H1 (cell line): Measurements from ENCODE around the gene POLDIP3. TPM values are rescaled to one million over a fixed set of nuclear protein-coding genes. Genes with fewer than 3 reads are reported as not detected.

Source experiments
- CTCF ChIA-PET: fragments of 300-600 bp; sonication (Branson Sonifier 250); formaldehyde crosslinking; loops from one replicate; lab custom pipeline; 2021; ENCODE audit not compliant: partially characterized antibody; lab: Charles Lee
- POLR2A ChIA-PET: fragments of 300-600 bp; sonication (Branson Sonifier 250); formaldehyde crosslinking; loops from one replicate; lab custom pipeline; 2021; ENCODE audit warnings: inconsistent platforms; ENCODE audit not compliant: partially characterized antibody; lab: Charles Lee
- DNase-seq, 2 experiments: peaks; one replicate each; pipeline versions ENCODE4 v3.0.0 to v3.0.0-alpha.2; 2010 to 2022; ENCODE audit warnings: low spot score in 2 of 2, low read depth in 1 of 2, mixed read lengths in 1 of 2
- FAIRE-seq: peaks from 2 replicates; lab custom pipeline; 2011; peaks lifted over from hg19 to GRCh38; lab: Jason Lieb, UNC
- H2AFZ ChIP-seq: 2 replicates; pipeline ENCODE4 v1.8.1; 2012; ENCODE audit warnings: low read length, inconsistent platforms
- H2AK5ac ChIP-seq: 2 replicates; pipeline ENCODE4 v1.6.1; 2013; ENCODE audit warnings: low read depth, low read length
- H2BK120ac ChIP-seq: replicated peaks from 2 replicates; pipeline ENCODE3; 2013; ENCODE audit warnings: low read depth, low read length, inconsistent platforms
- H2BK12ac ChIP-seq: 2 replicates; pipeline ENCODE4 v1.6.1; 2013; ENCODE audit warnings: low read depth, low read length
- H2BK15ac ChIP-seq: 2 replicates; pipeline ENCODE4 v1.6.1; 2013; ENCODE audit warnings: low read length
- H2BK20ac ChIP-seq: 2 replicates; pipeline ENCODE4 v1.6.1; 2013; ENCODE audit warnings: low read length
- H2BK5ac ChIP-seq: 2 replicates; pipeline ENCODE4 v1.6.1; 2013; ENCODE audit warnings: low read depth, low read length
- H3K14ac ChIP-seq: 2 replicates; pipeline ENCODE4 v1.6.1; 2013; ENCODE audit warnings: inconsistent platforms; ENCODE audit not compliant: insufficient read length
- H3K18ac ChIP-seq: 2 replicates; pipeline ENCODE4 v1.6.1; 2013; ENCODE audit warnings: low read length; ENCODE audit errors: extremely low read depth
- H3K23ac ChIP-seq: 2 replicates; pipeline ENCODE4 v1.6.1; 2013; ENCODE audit warnings: inconsistent platforms; ENCODE audit not compliant: insufficient read length
- H3K23me2 ChIP-seq: 2 replicates; pipeline ENCODE4 v1.6.1; 2013; ENCODE audit warnings: low read depth, low read length
- H3K27ac ChIP-seq: 2 replicates; pipeline ENCODE4 v1.6.1; 2011; ENCODE audit warnings: low read depth, low read length, inconsistent platforms
- H3K27me3 ChIP-seq, 4 experiments: replicated peaks in 1 of 4; 1 replicate in 1 of 4; 2 replicates in 3 of 4; pipeline versions ENCODE4 v1.6.1 to v1.8.1; 2011 to 2013; ENCODE audit warnings: low read length in 3 of 4, mild to moderate bottlenecking in 3 of 4, inconsistent platforms in 2 of 4, mixed read lengths in 2 of 4, moderate library complexity in 1 of 4; ENCODE audit not compliant: control insufficient read depth in 3 of 4, insufficient read depth in 3 of 4; ENCODE audit errors: extremely low read depth in 1 of 4
- H3K36me3 ChIP-seq, 4 experiments: 2 replicates each; pipeline versions ENCODE4 v1.6.1 to v1.8.1; 2011 to 2013; ENCODE audit warnings: mild to moderate bottlenecking in 4 of 4, low read length in 3 of 4, moderate library complexity in 2 of 4, control low read depth in 1 of 4, inconsistent platforms in 1 of 4; ENCODE audit not compliant: insufficient read depth in 4 of 4, control insufficient read depth in 2 of 4
- H3K4ac ChIP-seq: replicated peaks from 2 replicates; pipeline ENCODE3; 2013; ENCODE audit warnings: low read length, low read depth, mixed read lengths, inconsistent platforms; ENCODE audit not compliant: insufficient read length
- H3K4me1 ChIP-seq, 4 experiments: replicated peaks in 1 of 4; 1 replicate in 1 of 4; 2 replicates in 3 of 4; pipeline versions ENCODE4 v1.6.1 to v1.8.1; 2011 to 2013; ENCODE audit warnings: low read length in 3 of 4, inconsistent platforms in 2 of 4, mixed read lengths in 1 of 4; ENCODE audit not compliant: insufficient read depth in 4 of 4, control insufficient read depth in 3 of 4
- H3K4me2 ChIP-seq, 2 experiments: 2 replicates each; pipeline versions ENCODE4 v1.6.1 to v1.8.1; 2011 to 2013; ENCODE audit warnings: low read depth in 2 of 2, low read length in 2 of 2, control low read depth in 1 of 2, inconsistent platforms in 1 of 2, mild to moderate bottlenecking in 1 of 2; ENCODE audit not compliant: insufficient read depth in 1 of 2
- H3K4me3 ChIP-seq, 4 experiments: fragments of 200-600, 300-600 bp in 1 of 4; sonication (generic), shearing (Covaris generic), sonication (Bioruptor Twin) in 1 of 4; 2 replicates each; pipeline versions ENCODE4 v1.5.1 to v1.8.1; 2011 to 2016; ENCODE audit warnings: low read length in 4 of 4, low read depth in 3 of 4, control low read depth in 2 of 4, inconsistent platforms in 2 of 4, mild to moderate bottlenecking in 2 of 4, mixed read lengths in 1 of 4, moderate library complexity in 1 of 4; ENCODE audit not compliant: insufficient read depth in 2 of 4; ENCODE audit errors: extremely low read depth in 1 of 4
- H3K56ac ChIP-seq: replicated peaks from 2 replicates; pipeline ENCODE3; 2013; ENCODE audit warnings: low read depth, mild to moderate bottlenecking, mixed read lengths, low read length, inconsistent platforms; ENCODE audit not compliant: insufficient read length
- H3K79me1 ChIP-seq: 2 replicates; pipeline ENCODE4 v1.6.1; 2013; ENCODE audit warnings: low read depth, low read length, control low read depth
- H3K79me2 ChIP-seq, 2 experiments: 2 replicates each; pipeline versions ENCODE4 v1.6.1 to v1.8.1; 2012 to 2013; ENCODE audit warnings: low read length in 2 of 2, mild to moderate bottlenecking in 2 of 2, inconsistent platforms in 1 of 2; ENCODE audit not compliant: insufficient read depth in 2 of 2, control insufficient read depth in 1 of 2
- H3K9ac ChIP-seq, 4 experiments: replicated peaks in 1 of 4; 1 replicate in 1 of 4; 2 replicates in 3 of 4; pipeline versions ENCODE4 v1.6.1 to v1.8.1; 2011 to 2013; ENCODE audit warnings: low read depth in 3 of 4, low read length in 3 of 4, control low read depth in 2 of 4, mild to moderate bottlenecking in 2 of 4, moderate library complexity in 2 of 4, inconsistent platforms in 1 of 4; ENCODE audit errors: extremely low read depth in 1 of 4
- H3K9me3 ChIP-seq, 2 experiments: 2 replicates each; pipeline versions ENCODE4 v1.6.1 to v1.8.1; 2012 to 2013; ENCODE audit warnings: mild to moderate bottlenecking in 2 of 2, moderate library complexity in 2 of 2, control low read depth in 1 of 2, inconsistent platforms in 1 of 2, low read depth in 1 of 2, low read length in 1 of 2, mixed read lengths in 1 of 2; ENCODE audit not compliant: insufficient read depth in 2 of 2
- H4K20me1 ChIP-seq, 2 experiments: replicated peaks in 1 of 2; 2 replicates each; pipeline versions ENCODE3 to v1.8.1; 2011 to 2013; ENCODE audit warnings: inconsistent platforms in 2 of 2, low read length in 2 of 2, mild to moderate bottlenecking in 1 of 2; ENCODE audit not compliant: insufficient read depth in 2 of 2, control insufficient read depth in 1 of 2
- H4K5ac ChIP-seq: 2 replicates; pipeline ENCODE4 v1.6.1; 2013; ENCODE audit warnings: low read length, low read depth, mixed read lengths, inconsistent platforms; ENCODE audit not compliant: insufficient read length
- H4K8ac ChIP-seq: 2 replicates; pipeline ENCODE4 v1.8.0; 2013; ENCODE audit warnings: mild to moderate bottlenecking, moderate library complexity, low read length, inconsistent platforms; ENCODE audit not compliant: insufficient read depth; ENCODE audit errors: extremely low read depth
- H4K91ac ChIP-seq: replicated peaks from 2 replicates; pipeline ENCODE3; 2013; ENCODE audit warnings: low read length, mixed read lengths, inconsistent platforms; ENCODE audit not compliant: insufficient read length
- GABPA ChIP-seq: IDR thresholded peaks from 2 replicates; pipeline ENCODE4 v1.6.1; 2011; ENCODE audit warnings: mild to moderate bottlenecking, low read length, moderate library complexity, borderline replicate concordance; ENCODE audit not compliant: insufficient read depth
- HDAC6 ChIP-seq: IDR thresholded peaks from one replicate; pipeline ENCODE4 v1.7.1; 2012; ENCODE audit warnings: low read depth, mild to moderate bottlenecking, inconsistent platforms, low read length, moderate library complexity
- NRF1 ChIP-seq: IDR thresholded peaks from 2 replicates; pipeline ENCODE4 v1.6.1; 2011; ENCODE audit warnings: mild to moderate bottlenecking, low read depth, low read length, improper control_type of control experiment
- SAP30 ChIP-seq: fragments of 300-600 bp; sonication (generic); IDR thresholded peaks from 2 replicates; pipeline ENCODE4 v1.7.1; 2012; ENCODE audit warnings: low read length, moderate library complexity, mild to moderate bottlenecking, inconsistent platforms; ENCODE audit not compliant: insufficient read depth, insufficient replicate concordance
- SIX5 ChIP-seq: IDR thresholded peaks from 2 replicates; pipeline ENCODE4 v1.6.1; 2011; ENCODE audit warnings: mild to moderate bottlenecking, low read depth, low read length
- WGBS, 2 experiments: shearing (Covaris generic) in 1 of 2; methylation state at CpG; one replicate each; pipeline versions ENCODE4 v1.1.6 to v1.1.7; 2013 to 2015; ENCODE audit warnings: low lambda C conversion rate in 2 of 2, mixed read lengths in 2 of 2, inconsistent platforms in 1 of 2, low coverage in 1 of 2, missing lambda C conversion rate in 1 of 2; ENCODE audit not compliant: insufficient replicate concordance in 2 of 2, insufficient coverage in 1 of 2, insufficient read length in 1 of 2; ENCODE audit errors: extremely low coverage in 1 of 2, missing lambda C conversion rate in 1 of 2; 5-methylcytosine and 5-hydroxymethylcytosine counted together
- polyA plus RNA-seq, 7 experiments: library from polyadenylated mRNA; depleted of rRNA in 3 of 7; stranded (reverse) in 5 of 7; unstranded in 2 of 7; fragments of >200 nt in 5 of 7; fragments of 200-250 nt in 2 of 7; gene quantifications; 1 replicate in 5 of 7; 2 replicates in 1 of 7; 4 replicates in 1 of 7; pipeline versions ENCODE4 v1.2.1 to v1.2.3, GENCODE V29; 2011 to 2013; ENCODE audit warnings: missing spikeins in 2 of 7, mixed read lengths in 2 of 7
- total RNA-seq: library from RNA; stranded (reverse); fragmentation: NEBNext Ultra II Directional; extraction: Animal tissue kit (Norgen Biotek cat#: 25700); gene quantifications from 2 replicates; pipeline ENCODE4 v1.2.1, GENCODE V29; 2021
- TF ChIP-seq, protein P1 (sequence below), 3 experiments: IDR thresholded peaks; 1 replicate in 2 of 3; 2 replicates in 1 of 3; pipeline versions ENCODE4 v1.5.1 to v1.6.1; 2011; ENCODE audit warnings: low read length in 3 of 3, mild to moderate bottlenecking in 3 of 3, inconsistent platforms in 2 of 3, low read depth in 1 of 3, moderate library complexity in 1 of 3; ENCODE audit not compliant: insufficient read depth in 1 of 3; ENCODE audit errors: control extremely low read depth in 1 of 3
- TF ChIP-seq, protein P2 (sequence below): IDR thresholded peaks from 2 replicates; pipeline ENCODE4 v1.6.1; 2012; ENCODE audit warnings: inconsistent platforms

The POLDIP3 gene
- total and polyA plus RNA-seq, 2 of the 8 experiments (the other 6 are each of a cell fraction or from before 2014, with no cell fraction given): 43.5 to 84.6 TPM

DNA sequence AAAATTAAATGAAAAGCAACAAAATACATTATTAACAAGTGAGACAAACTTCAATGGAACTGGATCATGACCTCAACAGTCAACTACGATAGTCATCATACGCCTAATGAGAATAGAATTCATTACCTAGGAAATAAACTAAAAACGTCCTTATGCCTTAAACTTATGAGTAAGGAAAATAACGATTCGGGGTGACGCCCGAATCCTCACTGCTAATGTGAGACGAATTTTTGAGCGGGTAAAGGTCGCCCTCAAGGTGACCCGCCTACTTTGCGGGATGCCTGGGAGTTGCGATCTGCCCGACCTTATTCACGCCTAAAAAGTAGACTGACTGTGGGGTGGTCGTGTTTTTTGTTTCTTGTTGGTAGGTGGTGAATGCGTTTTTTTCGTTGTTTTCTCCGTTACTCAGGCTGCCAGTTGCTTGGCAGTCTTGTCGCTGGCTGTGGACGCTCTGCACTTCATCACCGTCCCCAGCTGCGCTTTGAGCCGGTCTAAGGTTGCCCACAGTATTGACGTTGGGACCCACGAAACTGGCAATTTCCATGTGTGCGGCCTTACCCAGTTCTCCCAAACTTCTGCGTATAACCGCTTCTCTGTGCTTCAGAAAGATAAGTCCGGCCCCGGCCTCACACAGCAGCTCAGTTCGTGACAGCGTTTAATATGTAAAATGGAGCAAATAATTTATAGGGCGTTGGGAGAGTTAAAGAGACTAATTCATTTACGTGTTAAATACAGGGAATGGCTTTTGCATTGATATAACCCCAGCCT lies 593 bp upstream of the POLDIP3 start:
- Histone ChIP-seq H2BK15ac (no peak overlapping the region), H2BK20ac (no peak overlapping the region), H4K8ac (peak overlapping the region; percentile 95; the same call in 1 of the 2 replicates), H3K36me3 (peaks cover 0 to 4% (median 2%) of the 10 kb centered on the region in 4 experiments; a peak in 4 of 8 replicates), H4K5ac (no peak overlapping the region), H3K27ac (peak overlapping the region; percentile 98), H3K27me3 (no peaks in the 10 kb centered on the region), H3K4me3 (peak overlapping the region in 3 of 4 experiments; percentile 90 to 98 (median 98); a peak in 5 of 8 replicates), H3K9me3 (no peaks in the 10 kb centered on the region), H3K4me2 (peak overlapping the region; percentile 43 to 53), H3K14ac (no peak overlapping the region), H3K79me1 (peaks cover 9% of the 10 kb centered on the region), H2AK5ac (peak overlapping the region; percentile 67; the same call in 1 of the 2 replicates), H2BK12ac (peak overlapping the region; percentile 46), H3K18ac (no peak overlapping the region; the same call in 1 of the 2 replicates), H3K4ac (peak overlapping the region; percentile 97), H2BK5ac (peak overlapping the region; percentile 100), H3K79me2 (peaks cover 32 to 40% of the 10 kb centered on the region in 2 experiments), H3K23ac (no peak overlapping the region), H3K4me1 (peaks cover 5 to 9% (median 9%) of the 10 kb centered on the region in 4 experiments), H3K9ac (peak overlapping the region in 3 of 4 experiments; percentile 90 to 98 (median 96); a peak in 6 of 7 replicates), H4K20me1 (peaks cover 7 to 11% of the 10 kb centered on the region in 2 experiments), H2BK120ac (peak overlapping the region; percentile 97), H4K91ac (no peak overlapping the region), H3K56ac (peak overlapping the region; percentile 70), H3K23me2 (peaks cover 6% of the 10 kb centered on the region; the same call in 1 of the 2 replicates), H2AFZ (no peak overlapping the region)
- FAIRE-seq (peak; percentile 81), DNase-seq (peak; percentile 84 to 97)
- WGBS, 2 experiments: 7% methylated on average over 35 of the region's 35 CpGs; no CpG with 5 or more reads in 1 of the 2 experiments
- ChIA-PET CTCF (interaction anchor here (0.8 to 1.3 kb wide), 3 partner anchors 34 to 205 kb away, joined by 3 read pairs; no protein-coding TSS in a partner anchor), POLR2A (interaction anchor here (0.7 to 13.9 kb wide), 90 partner anchors 10 to 1285 kb away, joined by 3 to 399 read pairs (median 4); partner anchors contain the start of genes A4GALT, ARFGAP3, ATP5MGL and CYB5R3)
- TF ChIP-seq GABPA: 0 out of 2 replicates have a peak, but pooled peaks have one; percentile 5
- TF ChIP-seq SAP30: no peak
- no peak; the same call in 1 of the 2 replicates for TF ChIP-seq SIX5
- TF ChIP-seq, protein P1, sequence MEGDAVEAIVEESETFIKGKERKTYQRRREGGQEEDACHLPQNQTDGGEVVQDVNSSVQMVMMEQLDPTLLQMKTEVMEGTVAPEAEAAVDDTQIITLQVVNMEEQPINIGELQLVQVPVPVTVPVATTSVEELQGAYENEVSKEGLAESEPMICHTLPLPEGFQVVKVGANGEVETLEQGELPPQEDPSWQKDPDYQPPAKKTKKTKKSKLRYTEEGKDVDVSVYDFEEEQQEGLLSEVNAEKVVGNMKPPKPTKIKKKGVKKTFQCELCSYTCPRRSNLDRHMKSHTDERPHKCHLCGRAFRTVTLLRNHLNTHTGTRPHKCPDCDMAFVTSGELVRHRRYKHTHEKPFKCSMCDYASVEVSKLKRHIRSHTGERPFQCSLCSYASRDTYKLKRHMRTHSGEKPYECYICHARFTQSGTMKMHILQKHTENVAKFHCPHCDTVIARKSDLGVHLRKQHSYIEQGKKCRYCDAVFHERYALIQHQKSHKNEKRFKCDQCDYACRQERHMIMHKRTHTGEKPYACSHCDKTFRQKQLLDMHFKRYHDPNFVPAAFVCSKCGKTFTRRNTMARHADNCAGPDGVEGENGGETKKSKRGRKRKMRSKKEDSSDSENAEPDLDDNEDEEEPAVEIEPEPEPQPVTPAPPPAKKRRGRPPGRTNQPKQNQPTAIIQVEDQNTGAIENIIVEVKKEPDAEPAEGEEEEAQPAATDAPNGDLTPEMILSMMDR (IDR thresholded peaks at IDR 0.05; ENCODE audit: control extremely low read depth in 1 of 3, insufficient read depth in 1 of 3, low read depth in 1 of 3, low read length in 3 of 3): no peak
- TF ChIP-seq, protein P2, sequence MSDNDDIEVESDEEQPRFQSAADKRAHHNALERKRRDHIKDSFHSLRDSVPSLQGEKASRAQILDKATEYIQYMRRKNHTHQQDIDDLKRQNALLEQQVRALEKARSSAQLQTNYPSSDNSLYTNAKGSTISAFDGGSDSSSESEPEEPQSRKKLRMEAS: peak; percentile 44; the same call in 1 of the 2 replicates
- TF ChIP-seq HDAC6: no peak
- 0 out of 2 replicates have a peak, but pooled peaks have one; percentile 18 for TF ChIP-seq NRF1
